Ovary (tissue), 10 donors: ENCODE measurements around the gene NHSL2. TPM values are rescaled to one million over a fixed set of nuclear protein-coding genes. Genes with fewer than 3 reads are reported as not detected.
A peak's percentile ranks its signal among the peaks of the same experiment; 100 is the strongest.
"Not testable (repeated sequence)": the region's sequence is repeated elsewhere in the genome, so short reads cannot be mapped to it uniquely, and the experiment has no call there.

Experiments
- DNase-seq, 5 donors: peaks; one replicate each; pipeline ENCODE4 v3.0.0-alpha.2; 2019 to 2020
- H3K27ac ChIP-seq, 2 donors: fragments of 200-600 bp; one replicate each; pipeline versions ENCODE4 v1.5.1 to v1.8.0; 2019 to 2022
- H3K27me3 ChIP-seq: fragments of 200-600 bp; one replicate; pipeline ENCODE4 v1.8.0; 2022
- H3K36me3 ChIP-seq: fragments of 200-600 bp; sonication (generic); one replicate; pipeline ENCODE4 v1.5.1; 2019
- H3K4me1 ChIP-seq: one replicate; pipeline ENCODE4 v1.8.1; 2013; ENCODE audit warnings: mild to moderate bottlenecking, moderate library complexity; ENCODE audit not compliant: insufficient read depth
- H3K4me3 ChIP-seq: fragments of 200-600 bp; sonication (generic); one replicate; pipeline ENCODE4 v1.5.1; 2017
- H3K9me3 ChIP-seq, 2 donors: fragments of 200-600 bp in 1 of 2; sonication (generic) in 1 of 2; one replicate each; pipeline versions ENCODE4 v1.5.1 to v1.8.1; 2013 to 2019; ENCODE audit warnings: mild to moderate bottlenecking in 1 of 2, moderate library complexity in 1 of 2
- EP300 ChIP-seq: sonication (generic); formaldehyde crosslinking; IDR thresholded peaks from one replicate; pipeline ENCODE4 v1.6.1; 2017; ENCODE audit warnings: antibody characterized with exemption
- POLR2A ChIP-seq: fragments of 450-650 bp; IDR thresholded peaks from one replicate; pipeline ENCODE4 v1.6.1; 2017; ENCODE audit warnings: antibody characterized with exemption, mild to moderate bottlenecking, moderate library complexity
- WGBS, 3 donors: extraction: QIAGEN DNeasy Blood & Tissue Kit in 1 of 3; methylation state at CpG; one replicate each; pipeline versions ENCODE4 v1.1.5 to v1.1.7; 2013 to 2017; 5-methylcytosine and 5-hydroxymethylcytosine counted together
- intact Hi-C, 4 donors: fragments of 100-400 bp; cut with DNase I; formaldehyde crosslinking; loops; one replicate each; pipeline versions ENCODE4 v1.11.0 to v1.15.1; 2022 to 2023
- long read RNA-seq, 3 donors: library from polyadenylated mRNA in 2 of 3; unstranded in 2 of 3; transcript quantifications; one replicate each; pipeline ENCODE4 v2.0.0 and lab custom pipeline, GENCODE V29; 2021 to 2026
- polyA plus RNA-seq, 2 donors: library from polyadenylated mRNA; stranded (reverse); fragments of 200-250 nt in 1 of 2; fragments of 350-450 nt in 1 of 2; fragmentation: Illumina TruSeq in 1 of 2; extraction: RNeasy Lipid Tissue Mini Kit (QIAGEN cat#74804) in 1 of 2; gene quantifications; one replicate each; pipeline ENCODE4 v1.2.3, GENCODE V29; 2013 to 2014
- total RNA-seq, 7 donors: library from RNA; depleted of rRNA in 2 of 7; stranded (reverse); fragments of >200 nt in 2 of 7; fragmentation: NEBNext Ultra II Directional in 3 of 7; extraction: Animal tissue kit (Norgen Biotek cat#: 25700) in 3 of 7; gene quantifications; one replicate each; pipeline versions ENCODE4 v1.1.0 to v1.2.4, GENCODE V29; 2016 to 2023
- TF ChIP-seq, protein P1 (sequence below), 3 donors: fragments of 450-650 bp in 2 of 3; fragments of 200-600 bp in 1 of 3; IDR thresholded peaks; one replicate each; pipeline versions ENCODE4 v1.5.1 to v1.8.0; 2016 to 2022; ENCODE audit warnings: antibody characterized with exemption in 3 of 3, mild to moderate bottlenecking in 1 of 3
- donor health status: DM: no; HTN: no; CAD: no; lungs with moderate emphysema.
- donor health status: DM: no; HTN: no; CAD: no.
- donor health status: Bipolar disorder and iron deficiency.
- donor health status: DM: yes; HTN: yes; CAD: no.
- donor health status: DM: no; HTN: no; CAD: no.
- donor health status: DM: yes; HTN: yes; CAD: no.

NHSL2 gene
- total RNA-seq (1 to 10 TPM; 1.2 to 9.2 (median 4.4) TPM), polyA plus RNA-seq (1 to 10 TPM; 1.4 to 6.9 TPM)
- long read RNA-seq, donor 1, partial matches to known transcripts: 2 of 4 reads
- long read RNA-seq, donor 1, other reads (novel, unspliced or antisense): 2 of 4 reads
- long read RNA-seq, donor 2: 0 reads
- long read RNA-seq, donor 3, partial matches to known transcripts: 0 of 8 reads
- long read RNA-seq, donor 3, other reads (novel, unspliced or antisense): 8 of 8 reads

DNA sequence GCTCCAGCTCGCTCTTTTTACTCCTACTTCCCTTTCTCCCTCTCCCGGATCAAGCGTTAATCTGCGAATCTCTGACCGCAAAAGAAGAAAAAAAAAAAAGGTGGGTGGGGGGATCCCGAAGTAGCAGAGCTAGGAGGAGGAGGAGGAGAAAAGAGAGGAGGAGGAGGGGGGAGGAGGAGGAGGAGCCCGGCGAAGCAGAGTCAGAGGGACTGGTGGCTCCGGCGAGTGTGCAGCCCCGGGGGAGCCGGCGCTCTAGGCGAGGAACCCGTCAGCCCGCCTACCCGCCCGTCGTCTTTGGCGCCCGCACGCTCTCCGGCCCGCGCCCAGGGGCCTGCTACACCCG, at the start of gene NHSL2:
Gene NHSL2 (plus strand): TSS at position 203 of the 343 bp plus-strand sequence.
- no peaks in the 10 kb centered on the region for H3K4me1 ChIP-seq
- DNase-seq: peak in 2 of 5 donors; percentile 23 to 30
- intact Hi-C loops: no loop called here
- TF ChIP-seq, protein P1, sequence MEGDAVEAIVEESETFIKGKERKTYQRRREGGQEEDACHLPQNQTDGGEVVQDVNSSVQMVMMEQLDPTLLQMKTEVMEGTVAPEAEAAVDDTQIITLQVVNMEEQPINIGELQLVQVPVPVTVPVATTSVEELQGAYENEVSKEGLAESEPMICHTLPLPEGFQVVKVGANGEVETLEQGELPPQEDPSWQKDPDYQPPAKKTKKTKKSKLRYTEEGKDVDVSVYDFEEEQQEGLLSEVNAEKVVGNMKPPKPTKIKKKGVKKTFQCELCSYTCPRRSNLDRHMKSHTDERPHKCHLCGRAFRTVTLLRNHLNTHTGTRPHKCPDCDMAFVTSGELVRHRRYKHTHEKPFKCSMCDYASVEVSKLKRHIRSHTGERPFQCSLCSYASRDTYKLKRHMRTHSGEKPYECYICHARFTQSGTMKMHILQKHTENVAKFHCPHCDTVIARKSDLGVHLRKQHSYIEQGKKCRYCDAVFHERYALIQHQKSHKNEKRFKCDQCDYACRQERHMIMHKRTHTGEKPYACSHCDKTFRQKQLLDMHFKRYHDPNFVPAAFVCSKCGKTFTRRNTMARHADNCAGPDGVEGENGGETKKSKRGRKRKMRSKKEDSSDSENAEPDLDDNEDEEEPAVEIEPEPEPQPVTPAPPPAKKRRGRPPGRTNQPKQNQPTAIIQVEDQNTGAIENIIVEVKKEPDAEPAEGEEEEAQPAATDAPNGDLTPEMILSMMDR (IDR thresholded peaks at IDR 0.05): no peak
- TF ChIP-seq EP300 (no peak), POLR2A (no peak)
- 27 to 38% (median 36%) methylated on average over 26 of the region's 26 CpGs for WGBS, 3 donors
- H3K27ac ChIP-seq: peak within 1 kb of the TSS in 1 of 2 donors; percentile 21
- no peaks in the 10 kb centered on the region for H3K9me3 ChIP-seq
- no peaks in the 10 kb centered on the region for H3K36me3 ChIP-seq
- peak within 1 kb of the TSS; percentile 26 for H3K4me3 ChIP-seq
- no peaks in the 10 kb centered on the region for H3K27me3 ChIP-seq

DNA sequence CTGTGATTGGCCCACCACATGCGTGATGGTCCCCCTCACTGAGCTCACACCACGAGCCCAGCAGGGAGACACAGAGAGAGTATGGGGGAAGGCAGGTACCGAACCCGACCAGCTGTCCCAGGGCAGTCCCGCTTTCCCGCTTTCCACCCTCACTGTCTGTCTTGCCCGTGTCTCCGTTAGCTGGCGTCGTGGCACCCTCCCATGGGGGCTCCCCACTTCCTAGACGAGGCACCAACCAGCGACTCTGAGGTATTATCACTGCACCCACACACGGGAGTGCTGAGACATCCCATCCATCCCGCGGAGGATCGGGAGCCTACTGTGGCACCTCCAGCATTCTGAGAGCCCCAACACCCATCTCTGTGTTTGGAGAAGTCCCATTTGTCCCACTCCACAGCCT, 43.0 kb upstream of the NHSL2 start:
- TF ChIP-seq, protein P1 (IDR thresholded peaks at IDR 0.05): no peak
- TF ChIP-seq POLR2A (no peak), EP300 (no peak)
- no peak overlapping the region for H3K4me3 ChIP-seq
- no peaks in the 10 kb centered on the region for H3K36me3 ChIP-seq
- no peak overlapping the region for H3K27ac ChIP-seq
- intact Hi-C loops: no loop called here
- no peaks in the 10 kb centered on the region for H3K4me1 ChIP-seq
- 84 to 92% (median 90%) methylated on average over 16 of the region's 16 CpGs for WGBS, 3 donors
- DNase-seq: no peak
- H3K9me3 ChIP-seq: no peaks in the 10 kb centered on the region
- no peaks in the 10 kb centered on the region for H3K27me3 ChIP-seq

DNA sequence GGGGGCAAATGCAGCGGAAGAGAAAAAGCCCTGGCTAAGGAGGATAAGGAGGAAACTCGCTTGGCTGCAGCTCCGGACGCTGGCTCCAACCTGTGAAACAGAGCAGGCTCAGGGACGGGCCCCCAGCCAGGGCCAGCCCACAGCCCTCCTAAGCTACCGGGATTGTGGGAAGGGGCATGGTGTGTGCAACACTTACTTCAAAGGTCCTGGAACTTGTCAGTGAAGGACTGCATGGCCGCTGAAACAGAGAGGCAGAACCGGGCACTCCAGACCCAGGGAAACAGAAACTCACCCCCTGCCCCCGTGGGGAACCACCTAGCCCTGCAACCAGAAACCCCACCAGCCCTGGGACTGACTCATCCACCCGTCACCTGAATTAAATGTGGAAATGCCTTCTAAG, 41.1 kb upstream of the NHSL2 start:
- 27 to 48% (median 30%) methylated on average over 10 of the region's 10 CpGs for WGBS, 3 donors
- DNase-seq, H3K4me1 ChIP-seq, H3K9me3 ChIP-seq, H3K4me3 ChIP-seq, intact Hi-C loops, H3K27me3 ChIP-seq, H3K27ac ChIP-seq, H3K36me3 ChIP-seq: not testable (repeated sequence)

DNA sequence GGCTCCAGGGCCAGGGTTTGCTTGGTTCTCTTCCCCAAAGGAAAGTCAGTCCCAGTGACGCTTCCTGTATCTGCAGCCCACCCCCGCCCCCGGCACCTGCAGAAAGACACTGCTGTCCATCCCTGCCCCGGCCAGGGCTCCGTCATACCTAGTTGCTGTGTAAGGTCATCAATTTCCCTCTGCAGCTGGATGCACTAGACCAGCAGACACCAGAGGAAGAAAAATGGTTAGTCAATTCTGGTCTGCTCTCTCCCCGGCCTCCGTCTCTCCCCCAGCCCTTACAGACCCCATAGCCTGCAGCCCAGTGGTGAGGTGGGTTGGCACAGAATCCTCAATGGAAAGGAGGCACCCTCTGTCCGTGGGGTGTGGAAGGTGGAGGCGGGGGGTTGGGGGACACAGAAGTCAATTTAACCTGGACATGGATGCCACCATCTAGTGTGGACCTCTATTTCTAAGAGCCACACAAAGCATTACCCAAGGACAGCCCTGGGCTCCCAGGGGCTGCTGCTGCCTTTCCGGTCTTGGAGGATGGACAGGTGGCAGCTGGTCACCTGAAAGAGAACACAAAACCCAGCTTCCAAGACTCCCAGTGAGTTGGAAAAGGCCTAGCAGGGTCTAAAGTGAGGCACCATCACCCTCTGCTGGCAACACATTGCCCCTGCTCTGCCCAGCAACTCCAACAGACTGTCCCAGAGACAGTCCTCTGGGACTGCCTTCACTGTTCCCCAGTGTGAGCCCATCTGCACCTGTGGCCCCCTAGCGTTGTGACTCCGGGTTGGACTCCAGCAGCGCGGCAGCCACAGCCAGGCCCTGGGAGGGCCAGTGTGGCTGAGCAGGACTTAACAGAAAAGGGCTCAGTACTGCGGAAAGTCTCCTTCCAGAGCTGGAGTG, 40.2 kb upstream of the NHSL2 start:
- intact Hi-C loops: no loop called here
- TF ChIP-seq POLR2A: no peak
- TF ChIP-seq, protein P1 (IDR thresholded peaks at IDR 0.05): no peak
- no peak for TF ChIP-seq EP300
- Histone ChIP-seq H3K9me3 (no peaks in the 10 kb centered on the region), H3K27me3 (no peaks in the 10 kb centered on the region), H3K27ac (no peak overlapping the region), H3K36me3 (no peaks in the 10 kb centered on the region), H3K4me3 (no peak overlapping the region), H3K4me1 (no peaks in the 10 kb centered on the region)
- no peak for DNase-seq
- 66 to 79% (median 73%) methylated on average over 15 of the region's 15 CpGs for WGBS, 3 donors

DNA sequence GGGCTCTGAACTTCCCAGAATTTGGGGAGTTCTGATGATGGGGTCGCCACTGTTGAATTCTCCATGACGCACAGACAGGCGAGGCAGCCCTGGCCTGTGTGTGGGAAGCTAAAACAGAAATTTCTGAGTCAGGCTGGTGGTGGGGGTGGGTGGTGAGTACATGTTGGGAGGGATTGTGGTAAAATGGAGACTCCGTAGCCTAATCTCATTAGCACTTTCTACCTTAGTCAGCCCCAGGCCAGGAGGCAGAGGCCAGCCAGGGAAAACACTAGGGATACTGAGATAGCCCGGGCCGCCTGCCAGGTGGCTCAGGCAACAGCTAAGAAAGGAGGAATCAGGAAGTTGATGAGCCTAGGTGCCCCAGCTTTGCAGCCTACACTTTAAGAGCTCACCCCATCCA, 39.3 kb upstream of the NHSL2 start:
- Histone ChIP-seq H3K36me3 (no peaks in the 10 kb centered on the region), H3K9me3 (no peaks in the 10 kb centered on the region), H3K4me1 (no peaks in the 10 kb centered on the region), H3K4me3 (no peak overlapping the region), H3K27ac (no peak overlapping the region), H3K27me3 (no peaks in the 10 kb centered on the region)
- 53 to 69% (median 65%) methylated on average over 6 of the region's 6 CpGs for WGBS, 3 donors
- TF ChIP-seq POLR2A: no peak
- TF ChIP-seq EP300: no peak
- TF ChIP-seq, protein P1 (IDR thresholded peaks at IDR 0.05): no peak
- intact Hi-C loops: no loop called here
- DNase-seq: no peak
